Activated CD4-positive, alpha-beta T cell treated with anti-CD3 and anti-CD28 coated beads for 36 hours (primary cell): ENCODE data around the gene LIPG. TPM values are rescaled to one million over a fixed set of nuclear protein-coding genes. Genes with fewer than 3 reads are reported as not detected.
A peak's percentile ranks its signal among the peaks of the same experiment; 100 is the strongest.
"Not testable (repeated sequence)": the region's sequence is repeated elsewhere in the genome, so short reads cannot be mapped to it uniquely, and the experiment has no call there.

Experiments used
- ATAC-seq: fragments of 200-7000 bp; cut with Tn5 transposase; one replicate; pipeline ENCODE4 v1.10.0; 2021; ENCODE audit warnings: mild to moderate bottlenecking, moderate library complexity
- CTCF ChIA-PET: fragments of 350-600 bp; sonication (Branson Sonifier 250); formaldehyde crosslinking; loops from one replicate; lab custom pipeline; 2021; ENCODE audit warnings: antibody characterized with exemption; lab: Charles Lee
- POLR2A ChIA-PET: fragments of 350-600 bp; sonication (Branson Sonifier 250); formaldehyde crosslinking; loops from one replicate; lab custom pipeline; 2021; ENCODE audit warnings: antibody characterized with exemption, inconsistent platforms; lab: Charles Lee
- DNase-seq: peaks from one replicate; pipeline ENCODE4 v3.0.0-alpha.2; 2020
- H3K27ac Mint-ChIP-seq: one replicate; pipeline ENCODE4 v1.8.0; 2021; ENCODE audit warnings: mixed read lengths
- H3K27me3 Mint-ChIP-seq: one replicate; pipeline ENCODE4 v1.8.0; 2021; ENCODE audit warnings: mixed read lengths
- H3K36me3 Mint-ChIP-seq: one replicate; pipeline ENCODE4 v1.8.0; 2021; ENCODE audit warnings: low read depth, mixed read lengths
- H3K4me1 Mint-ChIP-seq: one replicate; pipeline ENCODE4 v1.8.0; 2021; ENCODE audit warnings: mixed read lengths
- H3K4me3 Mint-ChIP-seq: one replicate; pipeline ENCODE4 v1.8.0; 2021; ENCODE audit warnings: mild to moderate bottlenecking, moderate library complexity, mixed read lengths
- H3K9me3 Mint-ChIP-seq: one replicate; pipeline ENCODE4 v1.8.0; 2021; ENCODE audit warnings: low read depth, mixed read lengths
- intact Hi-C, 2 experiments: fragments of 100-400 bp; cut with DNase I in 1 of 2; cut with micrococcal nuclease in 1 of 2; formaldehyde crosslinking; loops; one replicate each; pipeline versions ENCODE4 v1.14.2 to v1.15.1; 2022 to 2024; cut with DNase I, micrococcal nuclease
- total RNA-seq, 2 experiments: library from RNA; stranded (reverse); gene quantifications; one replicate each; pipeline ENCODE4 v1.2.3, GENCODE V29; 2021

Gene LIPG
- total RNA-seq, 2 experiments from 2014 or later: 0.71 to 0.79 TPM

DNA sequence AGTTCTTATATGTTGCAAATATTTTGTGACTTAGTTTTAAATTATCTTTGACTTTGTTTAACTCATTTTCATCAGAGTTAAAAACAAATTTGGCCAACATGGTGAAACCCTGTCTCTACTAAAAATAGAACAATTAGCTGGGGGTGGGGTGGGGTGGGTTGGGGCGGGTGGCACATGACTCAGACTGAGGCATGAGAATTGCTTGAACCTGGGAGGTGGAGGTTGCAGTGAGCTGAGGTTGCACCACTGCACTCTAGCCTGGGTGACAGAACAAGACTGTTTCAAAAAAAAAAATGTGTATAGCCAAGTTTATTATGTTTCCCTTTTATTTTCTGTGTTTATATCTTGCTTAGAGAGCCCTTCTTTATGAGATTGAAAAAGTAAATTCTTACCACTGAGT is 14.2 kb upstream of the LIPG start:
- Mint-ChIP-seq H3K36me3 (no peaks in the 10 kb centered on the region), H3K27ac (no peak overlapping the region), H3K4me3 (no peak overlapping the region), H3K27me3 (peaks cover 15% of the 10 kb centered on the region), H3K4me1 (no peaks in the 10 kb centered on the region), H3K9me3 (no peaks in the 10 kb centered on the region)
- no peak for ATAC-seq
- CTCF ChIA-PET: no interaction called here
- intact Hi-C loops: no loop called here
- no peak for DNase-seq
- POLR2A ChIA-PET: no interaction called here

DNA sequence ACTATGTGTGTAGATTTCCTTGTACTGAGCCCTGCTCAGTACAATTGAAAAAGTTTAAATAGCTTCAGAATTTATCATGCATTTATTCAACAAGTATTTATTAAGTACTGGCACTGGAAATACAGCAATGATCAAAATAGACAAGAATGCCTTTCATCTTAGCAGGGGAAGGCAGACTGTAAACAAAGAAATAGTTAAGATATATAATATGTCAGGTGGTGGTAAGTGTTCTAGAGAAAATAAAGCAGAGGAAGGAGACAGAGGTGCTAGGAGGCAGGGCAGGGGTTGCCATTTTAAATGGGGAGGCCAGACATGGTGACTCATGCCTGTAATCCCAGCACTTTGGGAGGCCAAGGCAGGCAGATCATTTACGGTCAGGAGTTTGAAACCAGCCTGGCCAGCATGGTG is 13.6 kb upstream of the LIPG start:
- POLR2A ChIA-PET: no interaction called here
- H3K9me3 Mint-ChIP-seq: no peaks in the 10 kb centered on the region
- peaks cover 17% of the 10 kb centered on the region for H3K27me3 Mint-ChIP-seq
- no peak overlapping the region for H3K27ac Mint-ChIP-seq
- H3K4me3 Mint-ChIP-seq: no peak overlapping the region
- ATAC-seq (no peak), DNase-seq (no peak)
- H3K4me1 Mint-ChIP-seq: no peaks in the 10 kb centered on the region
- intact Hi-C loops: no loop called here
- H3K36me3 Mint-ChIP-seq: no peaks in the 10 kb centered on the region
- CTCF ChIA-PET: no interaction called here

GRCh38 chr18:49550621-49551339 is 11.1 kb upstream of the LIPG start:
- intact Hi-C loops: no loop called here
- Mint-ChIP-seq H3K4me3 (no peak overlapping the region), H3K27ac (no peak overlapping the region), H3K27me3 (peaks cover 28% of the 10 kb centered on the region), H3K4me1 (no peaks in the 10 kb centered on the region), H3K36me3 (no peaks in the 10 kb centered on the region), H3K9me3 (no peaks in the 10 kb centered on the region)
- ATAC-seq (no peak), DNase-seq (no peak)
- CTCF ChIA-PET: no interaction called here
- POLR2A ChIA-PET: no interaction called here

DNA sequence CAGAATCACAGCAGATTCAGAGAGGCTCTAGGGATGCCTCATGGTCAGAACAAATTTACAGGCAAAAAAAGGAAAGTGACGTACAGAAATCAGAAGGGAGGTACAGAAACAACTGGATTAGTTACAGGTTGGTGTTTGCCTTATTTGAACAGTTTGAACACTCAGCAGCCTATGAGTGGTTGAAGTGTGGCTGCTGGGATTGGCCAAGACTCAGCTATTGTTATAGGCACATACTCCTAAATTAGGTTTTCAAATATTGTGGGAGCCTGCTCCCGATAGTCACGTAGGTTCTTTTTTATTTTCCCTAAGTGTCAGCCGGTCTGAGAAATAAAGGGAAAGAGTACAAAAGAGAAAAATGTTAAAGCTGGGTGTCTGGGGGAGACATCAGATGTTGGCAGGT is 8.9 kb upstream of the LIPG start:
- H3K4me3 Mint-ChIP-seq: no peak overlapping the region
- H3K27ac Mint-ChIP-seq: no peak overlapping the region
- no peaks in the 10 kb centered on the region for H3K4me1 Mint-ChIP-seq
- H3K9me3 Mint-ChIP-seq: no peaks in the 10 kb centered on the region
- CTCF ChIA-PET: interaction anchor here (1.2 kb wide), 1 partner anchor 16 kb away, joined by 3 read pairs; no protein-coding TSS in a partner anchor
- intact Hi-C loops: no loop called here
- DNase-seq: no peak
- POLR2A ChIA-PET: no interaction called here
- no peak for ATAC-seq
- peaks cover 28% of the 10 kb centered on the region for H3K27me3 Mint-ChIP-seq
- H3K36me3 Mint-ChIP-seq: no peaks in the 10 kb centered on the region

- peaks cover 3% of the 10 kb centered on the region for H3K4me1 Mint-ChIP-seq
- no peaks in the 10 kb centered on the region for H3K9me3 Mint-ChIP-seq
- H3K4me3 Mint-ChIP-seq: no peak overlapping the region
- H3K27ac Mint-ChIP-seq: no peak overlapping the region
- no peaks in the 10 kb centered on the region for H3K36me3 Mint-ChIP-seq
- CTCF ChIA-PET: interaction anchor here (0.6 to 1.2 kb wide), 2 partner anchors 300 to 303 kb away, joined by 3 to 5 read pairs; no protein-coding TSS in a partner anchor
- ATAC-seq: no peak
- intact Hi-C loops: loop anchor here in 1 of 2 experiments (5.0 kb wide), 1 partner anchor 212 kb away; no protein-coding TSS in a partner anchor
- H3K27me3 Mint-ChIP-seq: peaks cover 36% of the 10 kb centered on the region
- POLR2A ChIA-PET: no interaction called here
- DNase-seq: no peak
These were observed 6.2 kb upstream of the LIPG start for GRCh38 chr18:49555641-49556040.

GRCh38 chr18:49558356-49558755 is 3.5 kb upstream of the LIPG start:
- H3K27ac Mint-ChIP-seq: no peak overlapping the region
- intact Hi-C loops: loop anchor here in 1 of 2 experiments (2.0 to 5.0 kb wide), 2 partner anchors 170 to 209 kb away; no protein-coding TSS in a partner anchor
- ChIA-PET POLR2A (no interaction called here), CTCF (interaction anchor here (0.6 to 2.5 kb wide), 3 partner anchors 199 to 503 kb away, joined by 3 to 14 read pairs (median 3); no protein-coding TSS in a partner anchor)
- DNase-seq: no peak
- no peaks in the 10 kb centered on the region for H3K36me3 Mint-ChIP-seq
- no peaks in the 10 kb centered on the region for H3K9me3 Mint-ChIP-seq
- no peak overlapping the region for H3K4me3 Mint-ChIP-seq
- ATAC-seq: no peak
- H3K4me1 Mint-ChIP-seq: peaks cover 29% of the 10 kb centered on the region
- peaks cover 48% of the 10 kb centered on the region for H3K27me3 Mint-ChIP-seq

GRCh38 chr18:49559326-49559931 is 2.4 kb upstream of the LIPG start:
- POLR2A ChIA-PET, H3K36me3 Mint-ChIP-seq, ATAC-seq, DNase-seq, H3K4me3 Mint-ChIP-seq, H3K9me3 Mint-ChIP-seq, H3K27ac Mint-ChIP-seq: not testable (repeated sequence)
- peaks cover 32% of the 10 kb centered on the region for H3K4me1 Mint-ChIP-seq
- intact Hi-C loops: loop anchor here in 1 of 2 experiments (1.0 to 5.0 kb wide), 3 partner anchors 169 to 299 kb away; no protein-coding TSS in a partner anchor
- CTCF ChIA-PET: interaction anchor here (0.7 to 2.5 kb wide), 5 partner anchors 15 to 458 kb away, joined by 3 to 14 read pairs (median 4); no protein-coding TSS in a partner anchor
- peaks cover 51% of the 10 kb centered on the region for H3K27me3 Mint-ChIP-seq

DNA sequence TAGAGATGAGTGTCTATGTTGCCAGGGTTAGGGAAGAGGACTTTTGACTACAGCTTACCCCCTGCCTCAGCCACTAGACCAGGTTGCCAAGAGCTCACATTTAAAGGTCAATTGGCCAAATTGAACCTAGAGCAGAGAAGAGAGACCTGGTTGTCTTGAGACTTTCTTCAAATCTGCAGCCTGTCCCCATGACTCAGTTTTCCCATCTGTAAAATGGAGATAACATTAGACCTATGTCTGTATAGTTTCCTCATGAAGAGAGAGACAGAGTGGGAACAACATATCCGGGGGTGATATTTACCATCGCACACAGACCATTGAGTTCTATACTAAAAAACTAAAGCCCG is 1.6 kb upstream of the LIPG start:
- POLR2A ChIA-PET: no interaction called here

DNA sequence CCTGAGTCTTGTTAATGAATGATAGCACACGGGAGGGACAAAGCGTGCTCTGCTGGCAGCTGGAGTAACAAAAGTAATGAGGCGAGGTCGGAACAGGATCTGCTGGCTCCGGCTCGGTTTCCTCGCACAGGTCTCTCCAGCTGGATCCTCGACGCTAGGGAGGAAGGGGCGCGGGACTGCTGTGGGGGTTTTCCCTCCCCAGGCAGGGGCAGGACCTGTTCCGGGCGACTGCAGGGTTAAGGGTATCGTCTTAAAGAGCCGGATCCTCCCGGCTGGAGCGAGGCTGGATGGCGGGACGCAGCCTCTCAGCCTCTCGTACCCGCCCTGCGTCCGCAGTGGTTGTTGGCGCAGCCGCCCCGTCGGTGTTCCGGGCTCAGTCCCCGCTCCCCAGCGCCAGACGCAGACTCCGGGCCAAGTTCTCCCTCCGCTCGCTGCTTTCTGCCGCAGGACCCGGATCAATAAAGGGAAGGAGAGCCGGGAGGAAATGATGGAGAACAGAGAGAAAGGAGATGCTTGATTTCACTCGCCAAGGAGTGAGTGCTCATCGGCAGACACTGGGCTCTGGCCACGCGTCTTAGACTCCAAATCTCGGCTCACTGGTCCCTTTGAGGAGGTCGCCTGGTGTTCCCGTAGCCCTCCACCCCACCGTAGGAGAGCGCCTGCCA is 1.1 kb upstream of the LIPG start:
- peak overlapping the region; percentile 63 for H3K4me3 Mint-ChIP-seq
- H3K4me1 Mint-ChIP-seq: peaks cover 32% of the 10 kb centered on the region
- H3K27ac Mint-ChIP-seq: no peak overlapping the region
- H3K36me3 Mint-ChIP-seq: no peaks in the 10 kb centered on the region
- intact Hi-C loops: loop anchor here (1.0 to 5.0 kb wide), 3 partner anchors 41 to 727 kb away; partner anchors contain the start of gene CXXC1 (in 1 of the 2)
- POLR2A ChIA-PET: no interaction called here
- H3K27me3 Mint-ChIP-seq: peaks cover 51% of the 10 kb centered on the region
- H3K9me3 Mint-ChIP-seq: no peaks in the 10 kb centered on the region
- CTCF ChIA-PET: interaction anchor here (0.6 to 2.5 kb wide), 12 partner anchors 9 to 797 kb away, joined by 3 to 14 read pairs (median 4); no protein-coding TSS in a partner anchor
- ATAC-seq: no peak
- DNase-seq: peak; percentile 18

More for the DNA sequence above, 1.6 kb upstream of the LIPG start:
- CTCF ChIA-PET: interaction anchor here (0.6 to 2.5 kb wide), 5 partner anchors 14 to 797 kb away, joined by 3 to 14 read pairs (median 5); no protein-coding TSS in a partner anchor
- intact Hi-C loops: loop anchor here (1.0 to 5.0 kb wide), 3 partner anchors 41 to 727 kb away; partner anchors contain the start of gene CXXC1 (in 1 of the 2)
- Mint-ChIP-seq H3K4me1 (peaks cover 32% of the 10 kb centered on the region), H3K9me3 (no peaks in the 10 kb centered on the region), H3K27me3 (peaks cover 51% of the 10 kb centered on the region), H3K36me3 (no peaks in the 10 kb centered on the region), H3K4me3 (no peak overlapping the region), H3K27ac (no peak overlapping the region)
- no peak for ATAC-seq
- no peak for DNase-seq

DNA sequence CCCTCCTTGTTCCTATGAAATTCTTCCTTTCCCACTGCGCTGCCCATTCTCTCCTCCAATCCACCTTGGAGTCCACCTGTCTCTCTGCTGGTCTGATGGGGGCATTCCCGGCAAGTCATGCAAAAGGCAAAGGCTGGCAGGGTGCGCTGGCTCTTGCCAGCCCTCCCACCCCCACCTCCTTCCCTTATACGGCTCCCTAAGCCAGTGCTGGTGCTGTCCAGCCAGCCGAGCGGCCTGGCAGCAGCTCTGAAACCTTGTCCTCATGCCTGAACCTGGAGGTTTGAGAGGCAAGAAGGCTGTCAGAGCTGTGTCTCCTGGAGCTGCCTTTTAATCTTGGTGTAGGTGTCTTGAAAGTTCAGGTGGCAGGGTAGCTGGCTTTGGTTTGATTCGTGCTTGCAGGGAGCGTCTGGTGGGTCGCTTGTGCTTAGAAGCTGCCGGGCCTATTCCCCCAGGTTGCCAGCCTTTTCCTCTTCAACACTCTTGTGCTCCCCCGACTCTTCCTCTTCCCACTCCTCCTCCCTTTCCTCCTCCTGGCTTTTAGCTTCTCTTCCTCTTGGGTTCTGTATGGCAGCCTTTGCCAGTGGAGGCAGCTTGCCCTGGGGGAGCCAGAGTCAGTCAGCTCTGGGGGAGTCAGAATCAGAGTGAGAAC is 748 bp downstream of the LIPG start:
- no peak for ATAC-seq
- H3K36me3 Mint-ChIP-seq: no peaks in the 10 kb centered on the region
- DNase-seq: peak; percentile 7
- H3K4me3 Mint-ChIP-seq: peak overlapping the region; percentile 63
- CTCF ChIA-PET: no interaction called here
- peaks cover 59% of the 10 kb centered on the region for H3K27me3 Mint-ChIP-seq
- peak overlapping the region; percentile 0 for H3K27ac Mint-ChIP-seq
- H3K9me3 Mint-ChIP-seq: no peaks in the 10 kb centered on the region
- POLR2A ChIA-PET: no interaction called here
- intact Hi-C loops: loop anchor here in 1 of 2 experiments (2.0 to 5.0 kb wide), 2 partner anchors 250 to 725 kb away; partner anchors contain the start of genes ACAA2 and CXXC1
- H3K4me1 Mint-ChIP-seq: peaks cover 32% of the 10 kb centered on the region
